Measurements from ENCODE around the gene PCDHB15. TPM values are rescaled to one million over a fixed set of nuclear protein-coding genes. Genes with fewer than 3 reads are reported as not detected.
"Not testable (repeated sequence)": the region's sequence is repeated elsewhere in the genome, so short reads cannot be mapped to it uniquely, and the experiment has no call there.

Gene PCDHB15
- total RNA-seq, 4 donors from 2014 or later: 0.33 to 1.2 (median 0.52) TPM

GRCh38 chr5:141236516-141237313 lies 8.5 kb upstream of the PCDHB15 start:
- Histone ChIP-seq H3K9me3 (peaks cover 6 to 68% (median 6%) of the 10 kb centered on the region in 3 donors), H3K27me3 (peaks cover 0 to 31% (median 0%) of the 10 kb centered on the region in 3 donors), H3K27ac (no peak overlapping the region), H3K4me3 (no peak overlapping the region), H3K4me1 (no peaks in the 10 kb centered on the region), H3K36me3 (no peaks in the 10 kb centered on the region)
- intact Hi-C loops (cut with DNase I; ENCODE audit: low total_unique reads) (no loop called here), in situ Hi-C loops (cut with MboI; ENCODE audit: low sequenced_read_pairs in 4 of 4) (no loop called here)
- ATAC-seq (no peak), DNase-seq (no peak)
- TF ChIP-seq POLR2A (IDR thresholded peaks at IDR 0.05): no peak
- TF ChIP-seq, protein P1, sequence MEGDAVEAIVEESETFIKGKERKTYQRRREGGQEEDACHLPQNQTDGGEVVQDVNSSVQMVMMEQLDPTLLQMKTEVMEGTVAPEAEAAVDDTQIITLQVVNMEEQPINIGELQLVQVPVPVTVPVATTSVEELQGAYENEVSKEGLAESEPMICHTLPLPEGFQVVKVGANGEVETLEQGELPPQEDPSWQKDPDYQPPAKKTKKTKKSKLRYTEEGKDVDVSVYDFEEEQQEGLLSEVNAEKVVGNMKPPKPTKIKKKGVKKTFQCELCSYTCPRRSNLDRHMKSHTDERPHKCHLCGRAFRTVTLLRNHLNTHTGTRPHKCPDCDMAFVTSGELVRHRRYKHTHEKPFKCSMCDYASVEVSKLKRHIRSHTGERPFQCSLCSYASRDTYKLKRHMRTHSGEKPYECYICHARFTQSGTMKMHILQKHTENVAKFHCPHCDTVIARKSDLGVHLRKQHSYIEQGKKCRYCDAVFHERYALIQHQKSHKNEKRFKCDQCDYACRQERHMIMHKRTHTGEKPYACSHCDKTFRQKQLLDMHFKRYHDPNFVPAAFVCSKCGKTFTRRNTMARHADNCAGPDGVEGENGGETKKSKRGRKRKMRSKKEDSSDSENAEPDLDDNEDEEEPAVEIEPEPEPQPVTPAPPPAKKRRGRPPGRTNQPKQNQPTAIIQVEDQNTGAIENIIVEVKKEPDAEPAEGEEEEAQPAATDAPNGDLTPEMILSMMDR (IDR thresholded peaks at IDR 0.05 in 4 of 5, conservative IDR thresholded peaks at IDR 0.05 in 1 of 5): no peak

DNA sequence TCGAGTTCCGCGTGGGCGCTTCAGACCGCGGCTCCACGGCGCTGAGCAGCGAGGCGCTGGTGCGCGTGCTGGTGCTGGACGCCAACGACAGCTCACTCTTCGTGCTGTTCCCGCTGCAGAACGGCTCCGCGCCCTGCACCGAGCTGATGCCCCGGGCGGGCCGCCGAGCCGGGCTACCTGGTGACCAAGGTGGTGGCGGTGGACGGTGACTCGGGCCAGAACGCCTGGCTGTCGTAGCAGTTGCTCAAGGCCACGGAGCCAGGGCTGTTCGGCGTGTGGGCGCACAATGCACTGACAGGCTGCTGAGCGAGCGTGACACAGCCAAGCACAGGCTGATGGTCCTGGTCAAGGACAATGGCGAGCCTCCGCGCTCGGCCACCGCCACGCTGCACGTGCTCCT lies 3.7 kb upstream of the PCDHB15 start:
- intact Hi-C loops (cut with DNase I; ENCODE audit: low total_unique reads) (no loop called here), in situ Hi-C loops (cut with MboI; ENCODE audit: low sequenced_read_pairs in 4 of 4) (no loop called here)

GRCh38 chr5:141246971-141247370 lies 1.8 kb downstream of the PCDHB15 start:
- H3K27me3 ChIP-seq: peaks cover 0 to 14% (median 0%) of the 10 kb centered on the region in 3 donors
- ATAC-seq; H3K36me3 ChIP-seq; H3K4me1 ChIP-seq; DNase-seq; in situ Hi-C loops (cut with MboI; ENCODE audit: low sequenced_read_pairs in 4 of 4); intact Hi-C loops (cut with DNase I; ENCODE audit: low total_unique reads); H3K4me3 ChIP-seq; H3K27ac ChIP-seq: not testable (repeated sequence)
- H3K9me3 ChIP-seq: peaks cover 0 to 60% (median 9%) of the 10 kb centered on the region in 3 donors

More for the DNA sequence above, 3.7 kb upstream of the PCDHB15 start:
- DNase-seq (no peak), ATAC-seq (no peak)
- no peaks in the 10 kb centered on the region for H3K4me1 ChIP-seq
- no peaks in the 10 kb centered on the region for H3K36me3 ChIP-seq
- no peak overlapping the region for H3K4me3 ChIP-seq
- H3K9me3 ChIP-seq: peaks cover 0 to 79% (median 6%) of the 10 kb centered on the region in 3 donors
- H3K27me3 ChIP-seq: peaks cover 0 to 16% (median 0%) of the 10 kb centered on the region in 3 donors
- H3K27ac ChIP-seq: no peak overlapping the region
- TF ChIP-seq POLR2A (IDR thresholded peaks at IDR 0.05): no peak
- TF ChIP-seq, protein P1 (IDR thresholded peaks at IDR 0.05 in 4 of 5, conservative IDR thresholded peaks at IDR 0.05 in 1 of 5): no peak

- ATAC-seq; H3K36me3 ChIP-seq; in situ Hi-C loops (cut with MboI; ENCODE audit: low sequenced_read_pairs in 4 of 4); H3K4me3 ChIP-seq; DNase-seq; H3K27ac ChIP-seq; H3K4me1 ChIP-seq; intact Hi-C loops (cut with DNase I; ENCODE audit: low total_unique reads): not testable (repeated sequence)
- Histone ChIP-seq H3K9me3 (peaks cover 0 to 60% (median 9%) of the 10 kb centered on the region in 3 donors), H3K27me3 (peaks cover 0 to 11% (median 0%) of the 10 kb centered on the region in 3 donors)
These were observed 2.2 kb downstream of the PCDHB15 start for GRCh38 chr5:141247434-141247833.

DNA sequence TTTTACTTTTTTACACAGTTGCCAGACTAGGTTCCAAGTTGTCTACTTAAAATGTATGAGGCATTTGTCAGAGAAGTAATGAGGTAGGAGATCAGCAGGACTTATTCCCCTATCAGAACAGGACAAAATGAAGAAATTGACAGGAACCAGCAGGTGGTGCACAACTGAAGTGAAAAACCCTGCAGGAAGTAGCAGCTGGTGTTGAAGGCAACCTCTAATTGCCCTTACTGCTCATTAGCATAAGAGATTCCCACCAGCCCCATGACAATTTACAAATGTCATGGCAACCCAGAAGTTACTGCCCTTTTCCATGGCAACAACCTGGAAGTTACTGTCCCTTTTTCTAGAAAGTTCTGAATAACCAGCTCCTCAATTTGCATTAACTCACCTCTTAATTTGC lies 5.4 kb downstream of the PCDHB15 start:
- DNase-seq (no peak), ATAC-seq (no peak)
- no peak for TF ChIP-seq POLR2A (IDR thresholded peaks at IDR 0.05)
- TF ChIP-seq, protein P1 (IDR thresholded peaks at IDR 0.05 in 4 of 5, conservative IDR thresholded peaks at IDR 0.05 in 1 of 5): no peak
- Histone ChIP-seq H3K9me3 (peaks cover 3 to 52% (median 3%) of the 10 kb centered on the region in 3 donors), H3K27ac (no peak overlapping the region), H3K4me1 (no peaks in the 10 kb centered on the region), H3K27me3 (peaks cover 0 to 10% (median 0%) of the 10 kb centered on the region in 3 donors), H3K36me3 (peaks cover 0 to 5% of the 10 kb centered on the region in 2 donors), H3K4me3 (no peak overlapping the region)
- intact Hi-C loops (cut with DNase I; ENCODE audit: low total_unique reads) (no loop called here), in situ Hi-C loops (cut with MboI; ENCODE audit: low sequenced_read_pairs in 4 of 4) (no loop called here)

All from gastrocnemius medialis (tissue), 4 donors.